NB4 (cell line): ENCODE results near the gene VEPH1.

Source experiments
- CTCF ChIP-seq: IDR thresholded peaks from one replicate; pipeline ENCODE4 v1.5.1; 2012; ENCODE audit warnings: low read depth, low read length
- MAX ChIP-seq: IDR thresholded peaks from 2 replicates; pipeline ENCODE4 v1.6.1; 2011; ENCODE audit warnings: low read depth, low read length
- MYC ChIP-seq: IDR thresholded peaks from 2 replicates; pipeline ENCODE4 v1.6.1; 2011; ENCODE audit warnings: low read depth, low read length
- POLR2A ChIP-seq: IDR thresholded peaks from 2 replicates; pipeline ENCODE4 v1.6.1; 2011; ENCODE audit warnings: mild to moderate bottlenecking; ENCODE audit not compliant: insufficient read length; ENCODE audit errors: extremely low read depth

GRCh38 chr3:157226173-157226847 lies 276.9 kb downstream of the VEPH1 start:
- no peak for TF ChIP-seq CTCF
- TF ChIP-seq POLR2A, result no peak
- no peak for TF ChIP-seq MAX
- TF ChIP-seq MYC, result no peak
